Skin epidermis (tissue), 12 donors: ENCODE results near the gene GRIP1.

ENCODE experiments used
- H3K27ac ChIP-seq, 21 experiments: fragments of 200-600 bp; sonication (generic) in 11 of 21; one replicate each; pipeline ENCODE4 v1.5.0; 2020; ENCODE audit warnings: mild to moderate bottlenecking in 3 of 21, inconsistent platforms in 2 of 21, moderate library complexity in 2 of 21
- H3K4me3 ChIP-seq, 7 experiments: fragments of 200-600 bp; sonication (generic) in 2 of 7; one replicate each; pipeline ENCODE4 v1.5.0; 2020; ENCODE audit warnings: inconsistent platforms in 2 of 7, mild to moderate bottlenecking in 2 of 7, moderate library complexity in 1 of 7

The GRIP1 gene

GRCh38 chr12:66607147-66607546 is 71.7 kb downstream of the GRIP1 start:
- no peak overlapping the region for H3K27ac ChIP-seq
- no peak overlapping the region for H3K4me3 ChIP-seq

- Histone ChIP-seq H3K4me3 (no peak overlapping the region), H3K27ac (no peak overlapping the region)
These were observed 73.6 kb downstream of the GRIP1 start for GRCh38 chr12:66605293-66605692.

- no peak overlapping the region for H3K4me3 ChIP-seq
- no peak overlapping the region for H3K27ac ChIP-seq
These were observed 74.8 kb downstream of the GRIP1 start for GRCh38 chr12:66603981-66604479.

- Histone ChIP-seq H3K27ac (no peak overlapping the region), H3K4me3 (no peak overlapping the region)
These were observed 75.4 kb downstream of the GRIP1 start for GRCh38 chr12:66603461-66603860.

- Histone ChIP-seq H3K4me3 (no peak overlapping the region), H3K27ac (no peak overlapping the region)
These were observed 76.3 kb downstream of the GRIP1 start for GRCh38 chr12:66602483-66603143.

- H3K27ac ChIP-seq = no peak overlapping the region
These were observed 78.0 kb downstream of the GRIP1 start for GRCh38 chr12:66600903-66601302.

GRCh38 chr12:66599816-66600215 is 79.1 kb downstream of the GRIP1 start:
- no peak overlapping the region for H3K4me3 ChIP-seq
- H3K27ac ChIP-seq = no peak overlapping the region

More at GRCh38 chr12:66600903-66601302, 78.0 kb downstream of the GRIP1 start:
- H3K4me3 ChIP-seq = no peak overlapping the region

GRCh38 chr12:66598608-66599007 is 80.3 kb downstream of the GRIP1 start:
- no peak overlapping the region for H3K4me3 ChIP-seq
- H3K27ac ChIP-seq = no peak overlapping the region

GRCh38 chr12:66598079-66598478 is 80.8 kb downstream of the GRIP1 start:
- Histone ChIP-seq H3K27ac (no peak overlapping the region), H3K4me3 (no peak overlapping the region)

- H3K4me3 ChIP-seq = no peak overlapping the region
- H3K27ac ChIP-seq = no peak overlapping the region
These were observed 82.7 kb downstream of the GRIP1 start for GRCh38 chr12:66596199-66596598.

GRCh38 chr12:66594688-66595087 is 84.2 kb downstream of the GRIP1 start:
- Histone ChIP-seq H3K4me3 (no peak overlapping the region), H3K27ac (no peak overlapping the region)

GRCh38 chr12:66590275-66590985 is 88.4 kb downstream of the GRIP1 start:
- no peak overlapping the region for H3K4me3 ChIP-seq
- no peak overlapping the region for H3K27ac ChIP-seq

- Histone ChIP-seq H3K4me3 (no peak overlapping the region), H3K27ac (no peak overlapping the region)
These were observed 89.8 kb downstream of the GRIP1 start for GRCh38 chr12:66589095-66589494.

- no peak overlapping the region for H3K27ac ChIP-seq
These were observed 91.0 kb downstream of the GRIP1 start for GRCh38 chr12:66587912-66588311.

GRCh38 chr12:66584673-66585072 is 94.2 kb downstream of the GRIP1 start:
- H3K27ac ChIP-seq = no peak overlapping the region
- H3K4me3 ChIP-seq = no peak overlapping the region

More at GRCh38 chr12:66587912-66588311, 91.0 kb downstream of the GRIP1 start:
- no peak overlapping the region for H3K4me3 ChIP-seq

- H3K4me3 ChIP-seq = no peak overlapping the region
These were observed 105.3 kb downstream of the GRIP1 start for GRCh38 chr12:66573605-66574004.

GRCh38 chr12:66572845-66573244 is 106.0 kb downstream of the GRIP1 start:
- H3K4me3 ChIP-seq = no peak overlapping the region
- H3K27ac ChIP-seq = no peak overlapping the region

More at GRCh38 chr12:66573605-66574004, 105.3 kb downstream of the GRIP1 start:
- H3K27ac ChIP-seq = no peak overlapping the region

GRCh38 chr12:66571361-66571915 is 107.4 kb downstream of the GRIP1 start:
- no peak overlapping the region for H3K4me3 ChIP-seq
- H3K27ac ChIP-seq = no peak overlapping the region

GRCh38 chr12:66563220-66563619 is 115.7 kb downstream of the GRIP1 start:
- Histone ChIP-seq H3K27ac (no peak overlapping the region), H3K4me3 (no peak overlapping the region)

GRCh38 chr12:66555113-66555512 is 123.8 kb downstream of the GRIP1 start:
- Histone ChIP-seq H3K4me3 (no peak overlapping the region), H3K27ac (no peak overlapping the region)

- H3K27ac ChIP-seq = no peak overlapping the region
- H3K4me3 ChIP-seq = no peak overlapping the region
These were observed 126.2 kb downstream of the GRIP1 start for GRCh38 chr12:66552716-66553115.
